Endothelial cell of coronary artery (primary cell): ENCODE measurements around the gene GLB1L3. TPM values are rescaled to one million over a fixed set of nuclear protein-coding genes. Genes with fewer than 3 reads are reported as not detected.

Source experiments
- total RNA-seq: library from RNA; depleted of rRNA; stranded (reverse); fragments of >200 nt; gene quantifications from 2 replicates; pipeline ENCODE4 v1.2.3, GENCODE V29; 2014

Gene GLB1L3, protein sequence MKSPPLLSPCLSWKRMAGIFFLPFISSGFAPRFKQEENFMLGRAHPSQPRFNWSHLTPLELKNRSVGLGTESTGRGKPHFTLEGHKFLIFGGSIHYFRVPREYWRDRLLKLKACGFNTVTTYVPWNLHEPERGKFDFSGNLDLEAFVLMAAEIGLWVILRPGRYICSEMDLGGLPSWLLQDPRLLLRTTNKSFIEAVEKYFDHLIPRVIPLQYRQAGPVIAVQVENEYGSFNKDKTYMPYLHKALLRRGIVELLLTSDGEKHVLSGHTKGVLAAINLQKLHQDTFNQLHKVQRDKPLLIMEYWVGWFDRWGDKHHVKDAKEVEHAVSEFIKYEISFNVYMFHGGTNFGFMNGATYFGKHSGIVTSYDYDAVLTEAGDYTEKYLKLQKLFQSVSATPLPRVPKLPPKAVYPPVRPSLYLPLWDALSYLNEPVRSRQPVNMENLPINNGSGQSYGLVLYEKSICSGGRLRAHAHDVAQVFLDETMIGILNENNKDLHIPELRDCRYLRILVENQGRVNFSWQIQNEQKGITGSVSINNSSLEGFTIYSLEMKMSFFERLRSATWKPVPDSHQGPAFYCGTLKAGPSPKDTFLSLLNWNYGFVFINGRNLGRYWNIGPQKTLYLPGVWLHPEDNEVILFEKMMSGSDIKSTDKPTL
- total RNA-seq, result not detected in 2 replicates

DNA sequence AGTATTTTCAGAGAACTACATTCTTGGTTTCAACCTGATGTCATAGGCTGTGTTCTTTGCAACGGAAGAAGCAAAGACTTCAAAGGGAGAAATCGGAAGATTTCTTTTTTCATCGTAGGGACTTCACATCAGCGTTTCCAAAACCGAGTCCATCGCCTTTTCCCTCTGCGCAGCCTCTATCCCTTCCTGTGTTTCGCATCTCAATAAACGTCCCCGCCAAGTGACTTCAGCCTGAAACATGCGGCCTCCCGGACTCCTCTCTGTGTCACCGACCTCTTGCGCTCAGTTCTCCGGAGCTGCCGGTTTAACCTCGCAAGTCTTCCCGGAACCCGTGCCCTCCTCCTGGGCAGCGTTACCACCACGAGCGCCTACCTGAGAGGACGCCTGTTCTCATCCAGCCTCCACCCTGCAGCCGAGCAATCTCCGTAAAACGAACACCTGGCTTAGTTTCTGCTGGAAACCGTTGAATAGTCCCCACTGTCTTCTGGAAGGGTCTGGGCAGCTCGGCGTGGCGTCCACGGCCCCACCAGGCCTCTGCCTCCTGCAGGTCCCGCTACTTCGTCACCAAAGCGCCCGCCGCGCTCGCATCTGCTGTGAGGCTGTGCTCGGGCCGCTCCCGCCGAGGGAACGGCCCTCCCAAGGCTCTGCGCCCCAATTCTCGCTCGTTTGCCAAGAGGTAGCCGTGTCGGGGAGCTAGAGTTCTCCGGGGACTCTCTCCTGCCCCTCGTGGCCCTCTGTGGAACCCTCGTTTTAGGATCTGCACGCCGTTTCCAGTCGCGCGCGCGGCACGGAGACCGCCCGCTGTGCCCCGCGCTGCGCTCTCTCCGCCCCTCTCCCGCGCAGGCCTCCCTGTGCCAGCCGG is at the start of gene GLB1L3:
TSS of gene GLB1L3 (plus strand) at position 846 of the 862 bp plus-strand sequence. CDS start 362 bp downstream, outside the sequence.

DNA sequence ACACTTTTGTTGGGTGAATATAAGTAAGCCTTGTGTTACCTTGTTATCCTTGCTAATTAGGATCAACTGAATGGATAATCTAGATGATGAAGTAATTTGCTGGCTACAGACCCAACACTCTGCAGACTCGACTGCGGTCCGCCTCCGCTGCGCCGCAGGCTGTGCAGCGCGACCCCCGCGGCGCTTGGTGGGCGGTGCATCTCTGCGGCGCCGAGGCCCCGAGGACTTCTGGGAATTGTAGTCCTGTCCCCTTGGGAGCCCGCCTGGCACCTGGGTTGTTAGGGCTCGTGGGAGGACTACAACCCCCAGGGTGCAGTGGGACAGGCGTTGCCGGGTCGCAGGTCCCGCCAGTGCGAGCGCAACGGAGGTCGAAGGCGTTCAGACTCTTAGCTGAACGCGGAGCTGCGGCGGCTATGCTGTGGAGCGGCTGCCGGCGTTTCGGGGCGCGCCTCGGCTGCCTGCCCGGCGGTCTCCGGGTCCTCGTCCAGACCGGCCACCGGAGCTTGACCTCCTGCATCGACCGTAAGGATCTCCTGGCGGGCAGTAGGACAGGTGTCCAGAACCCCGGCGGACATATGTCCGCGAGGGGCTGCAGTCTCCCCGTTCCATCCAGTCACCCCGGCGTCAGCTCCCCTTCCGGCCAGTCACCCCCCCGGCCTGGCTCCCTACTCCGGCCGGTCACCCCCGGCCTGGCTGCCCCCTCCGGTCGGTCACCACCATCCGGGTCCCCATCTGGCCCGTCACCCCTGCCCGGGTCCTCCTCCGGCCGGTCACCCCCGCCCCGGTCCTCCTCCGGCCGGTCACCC is 22.8 kb upstream of the GLB1L3 start, which contains the start of the genes ACAD8 and THYN1:
TSS of gene ACAD8 (plus strand) at position 381 of the 806 bp plus-strand sequence. CDS start at position 414, 33 bp downstream.
TSS of gene THYN1 (minus strand) at position 165 of the 806 bp plus-strand sequence. CDS start 470 bp downstream, outside the sequence.

DNA sequence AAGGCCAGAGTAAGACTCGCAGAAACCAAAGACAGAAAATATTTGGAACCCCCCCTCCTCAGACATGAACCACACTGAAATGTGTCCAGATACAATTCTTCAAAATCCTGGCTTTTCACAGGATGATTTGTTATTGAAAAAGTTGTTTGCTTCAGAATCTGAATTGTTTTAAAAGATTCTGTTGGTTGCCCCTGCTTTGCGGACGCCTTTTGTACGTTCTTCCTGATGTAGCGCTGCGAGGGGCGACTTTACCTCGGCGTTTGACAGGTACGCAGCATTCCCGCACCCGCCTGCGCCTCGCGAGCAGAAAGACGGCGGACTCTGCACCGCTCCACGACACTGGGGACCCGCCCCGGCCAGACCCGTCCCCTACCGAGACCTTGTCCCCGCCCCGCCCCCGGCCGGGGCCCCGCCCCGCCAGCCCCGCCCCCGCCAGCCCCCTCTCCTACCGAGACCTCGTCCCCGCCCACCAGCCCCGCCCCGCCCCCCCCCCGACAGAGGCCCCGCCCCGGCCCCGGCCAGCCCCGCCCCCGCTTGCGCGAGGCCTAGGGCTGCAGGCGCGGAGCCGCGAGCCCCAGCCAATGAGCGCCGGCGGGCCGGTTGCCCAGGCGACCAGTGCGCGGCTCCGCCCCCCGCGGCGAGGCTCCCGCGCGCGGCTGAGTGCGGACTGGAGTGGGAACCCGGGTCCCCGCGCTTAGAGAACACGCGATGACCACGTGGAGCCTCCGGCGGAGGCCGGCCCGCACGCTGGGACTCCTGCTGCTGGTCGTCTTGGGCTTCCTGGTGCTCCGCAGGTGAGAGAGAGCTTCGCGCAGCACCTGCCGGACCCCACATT is 55.4 kb downstream of the GLB1L3 start, which contains the start of gene GLB1L2:
TSS of gene GLB1L2 (plus strand) at position 635 of the 835 bp plus-strand sequence. CDS start at position 709, 74 bp downstream.

Other genes starting within 250 kb of the GLB1L3 start
- 87.6 and 108 TPM in 2 replicates for gene JAM3, start 207.3 kb upstream of the GLB1L3 start, total RNA-seq
- gene NCAPD3, start 52.4 kb upstream of the GLB1L3 start, total RNA-seq, result 17.3 and 20.2 TPM in 2 replicates
- 30.7 and 38.0 TPM in 2 replicates for gene VPS26B, start 51.7 kb upstream of the GLB1L3 start, total RNA-seq
- 57.2 and 64.1 TPM in 2 replicates for gene THYN1, start 23.0 kb upstream of the GLB1L3 start, total RNA-seq
- 17.4 and 18.8 TPM in 2 replicates for gene ACAD8, start 22.8 kb upstream of the GLB1L3 start, total RNA-seq
- gene GLB1L2, start 55.6 kb downstream of the GLB1L3 start, total RNA-seq, result 0.19 and 0.36 TPM in 2 replicates
- 0.09 TPM in 2 replicates for gene B3GAT1, start 135.9 kb downstream of the GLB1L3 start, total RNA-seq